HG02588 (cell line): ENCODE results near the gene SELENOT.

Experiments used
- ATAC-seq: cut with Tn5 transposase; IDR thresholded peaks from one replicate; pipeline ENCODE4 v1.9.1; 2021; ENCODE audit warnings: mild to moderate bottlenecking, moderate library complexity; ENCODE audit not compliant: unreplicated experiment

The SELENOT gene

DNA sequence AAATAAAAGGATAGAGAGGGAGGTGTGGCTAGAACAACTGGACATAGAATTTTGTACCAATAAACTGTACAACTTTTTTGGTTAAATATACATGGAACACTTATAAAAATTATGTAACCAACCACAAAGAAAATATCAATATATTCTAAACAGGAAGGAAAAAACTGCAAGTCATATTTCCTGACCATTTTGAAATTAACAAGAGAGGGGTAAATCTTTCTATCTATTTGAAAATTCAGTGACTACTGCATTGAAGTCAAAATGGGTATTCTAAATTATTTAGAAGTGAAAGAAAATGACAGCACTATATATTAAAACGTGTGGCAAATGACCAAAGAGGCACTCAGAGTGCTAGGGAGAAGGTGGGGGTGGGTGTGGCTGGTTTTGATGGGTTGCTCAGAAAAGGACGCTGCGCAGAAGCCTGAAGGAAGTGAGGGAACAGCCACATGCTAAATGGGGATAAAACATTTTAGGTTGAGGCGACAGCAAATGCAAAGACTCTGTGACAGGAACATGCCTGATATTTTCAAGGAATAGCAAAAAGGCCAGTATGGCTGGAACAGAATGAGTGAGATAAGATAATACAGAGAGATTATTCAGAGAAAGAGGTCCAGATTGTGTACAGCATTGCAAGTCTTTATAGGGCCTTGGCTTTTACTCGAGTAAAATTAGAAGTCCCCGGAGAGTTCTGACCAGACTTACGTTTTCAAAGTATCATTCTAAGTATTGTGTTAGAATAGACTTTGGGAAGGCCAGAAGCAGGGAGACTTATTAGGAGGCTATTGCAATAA, 59.5 kb downstream of the SELENOT start:
- no peak for ATAC-seq

GRCh38 chr3:150663461-150663860, 60.3 kb downstream of the SELENOT start:
- no peak for ATAC-seq

DNA sequence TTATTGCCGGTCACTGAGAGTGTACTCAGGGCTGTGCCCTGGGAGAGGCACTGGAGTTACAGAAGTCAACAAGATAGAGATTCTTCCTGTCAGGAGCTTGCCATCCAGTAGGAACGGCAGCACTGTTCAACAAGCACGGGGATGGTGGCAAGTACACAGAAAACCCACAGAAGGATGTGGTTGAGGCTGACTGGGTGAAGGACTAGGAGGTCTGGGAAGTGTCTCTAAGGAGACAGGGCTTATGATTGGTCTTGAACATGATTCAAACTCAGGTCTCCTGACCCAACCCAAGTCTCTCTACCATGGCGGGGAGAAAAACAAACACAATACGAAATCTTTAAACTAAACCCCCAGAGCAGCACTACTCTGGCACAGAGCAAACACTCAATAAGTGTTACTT, 63.0 kb downstream of the SELENOT start:
- ATAC-seq, result no peak

- no peak for ATAC-seq
These were observed 70.8 kb downstream of the SELENOT start for GRCh38 chr3:150673966-150674365.

DNA sequence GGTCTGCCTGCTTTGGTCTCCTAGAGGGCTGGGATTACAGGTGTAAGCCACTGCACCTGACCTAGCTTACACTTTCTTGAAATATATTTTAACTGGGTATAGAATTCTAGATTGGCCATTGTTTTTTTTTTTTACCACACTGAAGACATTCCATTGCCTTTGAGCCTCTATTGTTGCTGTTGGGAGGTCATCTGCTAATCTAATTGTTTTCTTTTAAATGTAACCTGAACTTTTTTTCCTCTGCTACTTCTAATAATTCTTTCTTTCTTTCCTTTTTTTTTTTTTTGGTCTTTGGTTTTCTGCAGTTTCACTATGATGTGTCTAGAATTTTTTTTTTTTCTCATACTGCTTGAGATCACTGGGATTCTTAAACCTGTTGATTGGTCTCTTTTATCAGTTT, 72.5 kb downstream of the SELENOT start:
- ATAC-seq, result no peak
